GM19395 (cell line): ENCODE data around the gene SPATA19.
"Not testable (repeated sequence)": the region's sequence is repeated elsewhere in the genome, so short reads cannot be mapped to it uniquely, and the experiment has no call there.

Experiments
- ATAC-seq: cut with Tn5 transposase; IDR thresholded peaks from one replicate; pipeline ENCODE4 v1.9.1; 2021; ENCODE audit warnings: mild to moderate bottlenecking, moderate library complexity; ENCODE audit not compliant: unreplicated experiment

Gene SPATA19, protein sequence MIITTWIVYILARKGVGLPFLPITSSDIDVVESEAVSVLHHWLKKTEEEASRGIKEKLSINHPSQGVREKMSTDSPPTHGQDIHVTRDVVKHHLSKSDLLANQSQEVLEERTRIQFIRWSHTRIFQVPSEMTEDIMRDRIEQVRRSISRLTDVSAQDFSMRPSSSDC

GRCh38 chr11:133845413-133845812 is at the start of gene SPATA19:
TSS of gene SPATA19 (minus strand) at chr11:133845513. CDS start at chr11:133845446, 67 bp downstream.
- ATAC-seq, result no peak

- ATAC-seq, result peak; percentile 65
Observed at GRCh38 chr11:133895061-133895479, 49.8 kb upstream of the SPATA19 start.

DNA sequence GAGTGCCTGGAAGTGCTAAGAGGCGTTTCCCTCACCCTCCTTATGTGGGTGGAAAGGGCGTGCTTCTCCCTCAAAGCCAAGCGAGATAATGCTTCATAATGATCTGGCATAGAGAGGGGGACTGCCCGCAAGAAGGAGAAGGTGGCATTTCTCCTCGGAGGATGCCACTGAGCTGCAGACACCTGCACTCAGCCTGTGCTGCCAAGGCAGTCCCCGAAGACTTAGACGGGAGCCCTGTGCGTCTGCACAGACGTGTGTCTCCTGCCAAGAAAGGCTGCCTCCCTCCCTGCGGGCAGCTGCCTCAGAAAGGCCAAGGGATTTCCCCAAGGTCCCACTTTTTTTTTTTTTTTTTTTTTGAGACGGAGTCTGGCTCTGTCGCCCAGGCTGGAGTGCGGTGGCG is 48.1 kb upstream of the SPATA19 start:
- ATAC-seq, result no peak

GRCh38 chr11:133892584-133893380 is 47.5 kb upstream of the SPATA19 start:
- ATAC-seq, result no peak

- no peak for ATAC-seq
Observed at GRCh38 chr11:133892126-133892525, 46.8 kb upstream of the SPATA19 start.

GRCh38 chr11:133889893-133890292 is 44.6 kb upstream of the SPATA19 start:
- ATAC-seq, result no peak

DNA sequence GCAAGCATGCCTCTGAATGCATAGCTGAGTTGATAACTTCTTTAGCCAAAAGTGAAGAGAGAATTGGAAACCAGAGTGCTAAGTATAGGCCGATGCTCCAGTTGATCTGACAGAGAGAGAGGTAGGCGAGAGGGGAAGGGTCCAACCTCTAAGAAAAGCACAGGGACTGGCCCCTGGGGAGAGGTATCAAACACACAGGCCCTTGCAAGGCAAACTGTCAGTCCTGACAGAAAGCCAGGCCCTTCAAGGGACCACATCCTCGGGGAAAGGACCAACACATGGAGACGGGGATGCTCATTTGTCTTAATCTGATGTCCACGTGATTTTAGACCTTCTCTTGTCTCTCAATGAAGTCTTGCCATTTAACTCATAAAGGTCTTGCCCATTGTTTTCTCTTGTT is 43.9 kb upstream of the SPATA19 start:
- no peak for ATAC-seq

- no peak for ATAC-seq
Observed at GRCh38 chr11:133887692-133888332, 42.5 kb upstream of the SPATA19 start.

DNA sequence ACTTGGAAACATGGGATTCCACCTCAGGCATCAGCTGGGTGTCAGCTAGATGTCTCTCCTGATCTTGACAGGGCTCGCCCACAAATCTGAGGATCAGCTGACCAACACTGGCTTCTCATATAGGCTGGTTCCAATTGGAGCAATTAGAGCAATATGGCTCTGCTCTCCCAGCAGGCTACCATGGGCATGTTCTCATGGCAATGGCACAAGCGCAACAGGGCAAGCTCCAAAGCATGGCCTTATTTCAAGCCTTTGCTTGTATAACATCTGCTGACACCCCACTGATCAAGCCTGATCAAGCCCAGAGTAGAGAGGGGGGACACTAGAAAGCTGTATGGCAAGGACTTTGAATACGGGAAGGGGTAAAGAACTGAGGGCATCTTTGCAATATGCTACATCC is 40.7 kb upstream of the SPATA19 start:
- no peak for ATAC-seq

GRCh38 chr11:133872160-133872559 is 26.8 kb upstream of the SPATA19 start:
- no peak for ATAC-seq

DNA sequence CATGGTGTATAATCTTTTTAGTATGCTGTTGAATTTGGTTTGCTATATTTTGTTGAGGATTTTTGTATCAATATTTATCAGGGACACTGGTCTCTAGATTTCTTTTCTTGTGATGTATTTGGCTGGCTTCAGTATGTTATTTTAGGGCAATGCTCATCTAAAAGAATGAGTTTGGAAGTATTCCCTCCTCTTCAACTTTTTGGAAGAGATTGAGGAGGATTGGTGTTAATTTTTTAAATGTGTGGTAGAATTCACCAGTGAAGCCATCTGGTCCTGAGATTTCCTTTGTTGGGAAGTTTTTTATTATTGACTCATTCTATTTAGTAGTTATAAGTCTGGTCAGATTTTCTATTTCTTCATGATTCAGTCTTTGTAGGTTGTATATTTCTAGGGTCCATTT is 22.1 kb upstream of the SPATA19 start:
- ATAC-seq, result no peak

DNA sequence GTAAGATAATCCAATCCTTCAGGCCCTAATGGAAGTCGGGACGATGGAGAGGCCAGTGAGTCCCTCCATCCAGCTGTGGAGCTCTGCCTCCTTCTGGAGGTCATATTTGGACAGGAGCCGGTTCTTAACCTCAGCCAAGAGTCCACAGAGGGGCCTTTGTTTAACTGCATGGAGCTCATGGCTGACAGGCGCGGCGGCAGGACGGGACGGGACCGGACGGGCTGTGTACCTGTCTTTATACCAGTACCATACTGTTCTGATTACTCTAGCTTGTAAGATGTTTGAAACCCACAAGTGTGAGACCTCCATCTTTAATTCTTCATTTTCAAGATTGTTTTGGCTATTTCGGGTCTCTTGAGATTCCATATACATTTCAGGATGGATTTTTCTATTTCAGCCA is 20.2 kb upstream of the SPATA19 start:
- no peak for ATAC-seq

GRCh38 chr11:133864756-133865155 is 19.4 kb upstream of the SPATA19 start:
- no peak for ATAC-seq

DNA sequence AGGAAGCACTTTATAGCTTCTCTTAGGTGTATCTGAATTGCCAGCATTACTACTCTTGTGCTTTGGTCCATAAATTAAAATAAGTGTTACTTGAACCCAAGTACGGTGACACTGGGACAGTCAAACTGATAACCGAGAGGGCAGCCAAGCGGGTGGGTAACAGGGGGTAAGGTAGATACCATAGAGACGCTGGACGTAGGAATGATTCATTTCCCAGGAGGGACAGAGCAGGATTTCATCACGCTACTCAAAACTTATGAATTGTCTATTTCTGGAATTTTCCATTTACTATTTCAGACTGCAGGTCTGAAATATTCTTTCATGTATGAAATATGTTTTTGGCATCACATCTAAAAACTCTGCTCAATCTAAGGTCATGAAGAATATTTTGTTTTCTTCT is 14.8 kb upstream of the SPATA19 start:
- ATAC-seq, result no peak

DNA sequence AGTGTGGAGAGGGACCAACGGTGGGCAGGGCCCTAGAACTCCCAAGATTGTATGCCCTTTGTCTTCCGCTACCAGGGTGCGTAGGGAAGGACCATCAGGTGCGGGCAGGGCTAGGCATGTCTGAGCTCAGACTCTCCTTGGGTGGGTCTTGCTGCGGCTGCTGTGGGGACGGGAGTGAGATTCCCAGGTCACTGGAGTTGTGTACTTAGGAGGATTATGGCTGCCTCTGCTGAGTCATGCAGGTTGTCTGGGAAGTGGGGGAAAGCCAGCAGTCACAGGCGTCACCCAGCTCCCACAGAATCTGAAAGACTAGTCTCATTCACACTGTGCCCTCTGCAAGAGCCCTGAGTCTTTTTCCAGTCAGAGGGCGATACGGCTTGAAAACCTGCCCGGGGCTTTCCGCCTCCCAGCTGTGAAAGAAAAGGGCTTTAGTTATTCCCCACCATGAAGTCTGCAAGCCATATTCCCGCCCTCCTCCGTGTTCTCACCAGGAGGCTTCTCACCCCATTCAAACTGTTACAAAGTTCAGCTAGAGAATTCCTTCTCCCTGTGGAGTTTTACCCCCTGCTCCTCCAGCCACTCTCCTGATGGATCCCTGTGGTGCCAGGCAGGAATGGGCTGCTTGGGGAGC is 9.1 kb upstream of the SPATA19 start:
- not testable (repeated sequence) for ATAC-seq

DNA sequence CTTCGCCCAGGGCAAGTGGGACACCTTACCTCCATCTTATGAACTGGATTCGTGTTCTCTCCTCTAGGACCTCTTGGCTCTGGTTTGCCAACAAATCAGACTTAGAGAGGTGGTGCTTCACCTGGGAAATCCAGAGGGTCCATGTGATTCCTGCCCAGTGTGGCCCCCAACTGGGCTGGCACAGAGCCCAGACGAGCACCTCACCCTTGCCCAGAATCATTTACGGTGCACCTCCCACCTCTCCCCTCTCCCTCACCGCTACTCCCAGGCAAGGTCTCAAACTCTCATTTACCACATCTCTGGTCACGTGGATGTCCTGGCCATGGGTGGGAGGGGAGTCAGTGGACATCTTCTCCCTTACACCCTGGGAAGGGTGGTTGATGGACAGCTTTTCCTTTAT is 1.1 kb downstream of the SPATA19 start:
- no peak for ATAC-seq

DNA sequence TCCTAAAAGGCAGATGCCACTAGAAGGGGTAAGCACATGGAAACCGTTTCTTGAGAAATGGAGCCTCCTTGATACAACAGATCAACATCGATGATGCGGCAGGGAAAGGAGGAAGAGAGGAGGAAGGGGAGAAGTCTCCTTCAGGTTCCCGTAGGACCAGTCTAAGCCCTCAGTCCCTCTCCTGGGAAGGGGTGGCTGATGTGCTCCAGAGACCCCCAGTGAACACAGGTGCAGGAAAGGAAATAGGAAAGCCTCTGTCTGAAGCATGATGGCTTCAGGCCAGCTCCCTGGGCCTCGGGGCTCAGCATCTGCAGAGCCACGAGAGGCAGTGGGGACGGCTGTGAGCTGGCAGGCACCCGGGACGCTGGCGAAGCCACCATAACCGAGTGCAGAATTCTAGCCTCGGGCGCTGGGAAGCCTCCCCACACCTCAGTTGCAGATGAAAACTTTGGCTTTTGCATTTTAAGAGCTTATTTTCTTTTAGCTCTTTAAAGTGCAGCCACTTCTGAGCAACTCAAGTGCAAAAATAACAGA is 1.8 kb downstream of the SPATA19 start:
- no peak for ATAC-seq

GRCh38 chr11:133842730-133843129 is 2.6 kb downstream of the SPATA19 start:
- no peak for ATAC-seq

DNA sequence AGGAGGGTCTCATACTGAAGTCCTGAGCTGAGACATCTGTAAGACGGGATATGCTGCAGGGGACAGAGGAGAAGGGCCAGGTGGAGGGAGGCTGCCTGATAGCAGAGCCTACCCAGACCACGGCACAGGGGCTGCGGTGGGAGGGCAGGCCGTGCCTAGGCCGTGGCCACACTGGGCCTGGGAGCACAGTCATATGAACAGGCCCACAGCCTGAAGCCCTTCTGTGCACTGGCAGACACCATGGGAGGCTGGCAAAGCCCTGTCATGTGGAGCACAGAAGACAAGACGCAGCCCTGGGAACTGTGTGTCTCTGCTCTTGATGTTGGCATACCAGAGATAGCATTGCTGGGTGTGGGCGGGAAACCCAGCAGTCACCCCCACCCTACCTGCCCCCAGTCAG is 3.3 kb downstream of the SPATA19 start:
- ATAC-seq, result no peak

- no peak for ATAC-seq
Observed at GRCh38 chr11:133841279-133842043, 3.9 kb downstream of the SPATA19 start.
